KG1 (cell line): Measurements from ENCODE around the gene GALNT1.

Source experiments
- DNase-seq: peaks from one replicate; lab custom pipeline; 2025; lab: John Stamatoyannopoulos, UW

GALNT1 gene

GRCh38 chr18:35716169-35716831, 134.8 kb downstream of the GALNT1 start:
- no peak for DNase-seq

GRCh38 chr18:35717182-35717581, 135.6 kb downstream of the GALNT1 start:
- DNase-seq: no peak

- DNase-seq: no peak
Observed at GRCh38 chr18:35721431-35722081, 140.0 kb downstream of the GALNT1 start.

- DNase-seq: no peak
Observed at GRCh38 chr18:35728676-35729075, 147.1 kb downstream of the GALNT1 start.

- DNase-seq: no peak
Observed at GRCh38 chr18:35729991-35730668, 148.6 kb downstream of the GALNT1 start.

- no peak for DNase-seq
Observed at GRCh38 chr18:35730691-35731370, 149.3 kb downstream of the GALNT1 start.

GRCh38 chr18:35731701-35732100, 150.2 kb downstream of the GALNT1 start:
- DNase-seq: no peak

- no peak for DNase-seq
Observed at GRCh38 chr18:35732162-35732561, 150.6 kb downstream of the GALNT1 start.

GRCh38 chr18:35732636-35733035, 151.1 kb downstream of the GALNT1 start:
- DNase-seq: no peak

- no peak for DNase-seq
Observed at GRCh38 chr18:35733408-35733807, 151.9 kb downstream of the GALNT1 start.

- no peak for DNase-seq
Observed at GRCh38 chr18:35736696-35737095, 155.2 kb downstream of the GALNT1 start.

GRCh38 chr18:35739778-35740177, 158.2 kb downstream of the GALNT1 start:
- no peak for DNase-seq

- DNase-seq: no peak
Observed at GRCh38 chr18:35740656-35741055, 159.1 kb downstream of the GALNT1 start.

- no peak for DNase-seq
Observed at GRCh38 chr18:35743916-35744315, 162.4 kb downstream of the GALNT1 start.

- DNase-seq: no peak
Observed at GRCh38 chr18:35745814-35746213, 164.3 kb downstream of the GALNT1 start.

GRCh38 chr18:35746826-35747339, 165.3 kb downstream of the GALNT1 start:
- no peak for DNase-seq

- DNase-seq: no peak
Observed at GRCh38 chr18:35747894-35748472, 166.4 kb downstream of the GALNT1 start.

GRCh38 chr18:35749701-35750100, 168.2 kb downstream of the GALNT1 start:
- DNase-seq: no peak

GRCh38 chr18:35750929-35751328, 169.4 kb downstream of the GALNT1 start:
- DNase-seq: no peak

GRCh38 chr18:35753306-35753910, 171.9 kb downstream of the GALNT1 start:
- no peak for DNase-seq

- DNase-seq: no peak
Observed at GRCh38 chr18:35754464-35754863, 172.9 kb downstream of the GALNT1 start.

- no peak for DNase-seq
Observed at GRCh38 chr18:35755369-35755768, 173.8 kb downstream of the GALNT1 start.
